Thyroid gland (tissue), 4 donors: Measurements from ENCODE around the gene IMPA2. TPM values are rescaled to one million over a fixed set of nuclear protein-coding genes. Genes with fewer than 3 reads are reported as not detected.

ENCODE experiments used
- DNase-seq, 2 donors: peaks; one replicate each; pipeline ENCODE4 v3.0.0-alpha.2; 2019
- H3K27ac ChIP-seq, 3 donors: fragments of 200-600 bp; sonication (generic); 1 replicate in 2 of 3; 2 replicates in 1 of 3; pipeline ENCODE4 v1.5.1; 2016 to 2019; ENCODE audit warnings: mild to moderate bottlenecking in 1 of 3, moderate library complexity in 1 of 3
- H3K27me3 ChIP-seq: fragments of 200-600 bp; sonication (generic); one replicate; pipeline ENCODE4 v1.5.1; 2019
- H3K36me3 ChIP-seq, 2 donors: fragments of 200-600 bp; sonication (generic); one replicate each; pipeline ENCODE4 v1.5.1; 2016 to 2019
- H3K4me1 ChIP-seq, 2 donors: fragments of 200-600 bp; sonication (generic); one replicate each; pipeline ENCODE4 v1.5.1; 2017 to 2019
- H3K4me3 ChIP-seq, 3 donors: fragments of 200-600 bp; sonication (generic); replicated peaks in 1 of 3; 1 replicate in 2 of 3; 2 replicates in 1 of 3; pipeline ENCODE4 v1.5.1; 2016; ENCODE audit warnings: mild to moderate bottlenecking in 1 of 3
- H3K9me3 ChIP-seq: fragments of 200-600 bp; sonication (generic); one replicate; pipeline ENCODE4 v1.5.1; 2017
- CTCF ChIP-seq, 6 experiments: fragments of 200-600 bp in 3 of 6; fragments of 450-650 bp in 3 of 6; sonication (generic) in 3 of 6; IDR thresholded peaks; one replicate each; pipeline ENCODE4 v1.5.1; 2016 to 2019; ENCODE audit warnings: antibody characterized with exemption in 6 of 6, mild to moderate bottlenecking in 2 of 6, inconsistent platforms in 1 of 6, moderate library complexity in 1 of 6
- POLR2A ChIP-seq, 2 donors: fragments of 450-650 bp; IDR thresholded peaks; one replicate each; pipeline ENCODE4 v1.6.1; 2017; ENCODE audit warnings: antibody characterized with exemption in 2 of 2, mild to moderate bottlenecking in 2 of 2, moderate library complexity in 1 of 2
- WGBS, 2 donors: methylation state at CpG; one replicate each; pipeline ENCODE4 v1.1.5; 2017; 5-methylcytosine and 5-hydroxymethylcytosine counted together
- intact Hi-C: fragments of 100-400 bp; cut with DNase I; formaldehyde crosslinking; loops from one replicate; pipeline ENCODE4 v1.15.1; 2023
- total RNA-seq, 4 donors: library from RNA; depleted of rRNA; stranded (reverse); fragments of >200 nt; gene quantifications; one replicate each; pipeline ENCODE4 v1.2.3, GENCODE V29; 2016

IMPA2 gene
- total RNA-seq, 4 donors from 2014 or later = 42.5 to 75.8 (median 54.3) TPM

GRCh38 chr18:12031181-12031580 is 49.9 kb downstream of the IMPA2 start:
- H3K27ac ChIP-seq = peak overlapping the region; percentile 36 to 72 (median 66)

GRCh38 chr18:12031846-12032245 is 50.5 kb downstream of the IMPA2 start:
- peaks cover 8 to 40% of the 10 kb centered on the region in 2 donors for H3K4me1 ChIP-seq
- intact Hi-C loops = no loop called here

More at GRCh38 chr18:12031181-12031580, 49.9 kb downstream of the IMPA2 start:
- TF ChIP-seq CTCF (IDR thresholded peaks at IDR 0.05) = no peak
- TF ChIP-seq POLR2A (IDR thresholded peaks at IDR 0.05) = no peak
- WGBS, 2 donors = 95 to 100% methylated on average over 1 of the region's 1 CpG
- H3K4me1 ChIP-seq = peaks cover 11 to 46% of the 10 kb centered on the region in 2 donors
- DNase-seq = no peak
- H3K9me3 ChIP-seq = no peaks in the 10 kb centered on the region
- no peak overlapping the region for H3K4me3 ChIP-seq
- H3K27me3 ChIP-seq = no peaks in the 10 kb centered on the region
- intact Hi-C loops = no loop called here
- peaks cover 0 to 4% of the 10 kb centered on the region in 2 donors for H3K36me3 ChIP-seq

GRCh38 chr18:12032786-12033642 is 51.7 kb downstream of the IMPA2 start:
- intact Hi-C loops = no loop called here
- H3K4me3 ChIP-seq = no peak overlapping the region
- no peaks in the 10 kb centered on the region for H3K9me3 ChIP-seq
- 88 to 94% methylated on average over 11 of the region's 11 CpGs for WGBS, 2 donors
- no peaks in the 10 kb centered on the region for H3K27me3 ChIP-seq
- peaks cover 0 to 4% of the 10 kb centered on the region in 2 donors for H3K36me3 ChIP-seq
- peak overlapping the region in 1 of 3 donors; percentile 72 for H3K27ac ChIP-seq
- no peak for DNase-seq
- H3K4me1 ChIP-seq = peaks cover 8 to 29% of the 10 kb centered on the region in 2 donors
- TF ChIP-seq CTCF (IDR thresholded peaks at IDR 0.05) (no peak), POLR2A (IDR thresholded peaks at IDR 0.05) (no peak)

More at GRCh38 chr18:12031846-12032245, 50.5 kb downstream of the IMPA2 start:
- Histone ChIP-seq H3K27me3 (no peaks in the 10 kb centered on the region), H3K4me3 (no peak overlapping the region), H3K9me3 (no peaks in the 10 kb centered on the region), H3K27ac (peak overlapping the region; percentile 36 to 72 (median 66)), H3K36me3 (peaks cover 0 to 4% of the 10 kb centered on the region in 2 donors)
- peak; percentile 87 to 89 for DNase-seq
- WGBS, 2 donors = 32 to 38% methylated on average over 7 of the region's 7 CpGs
- TF ChIP-seq CTCF (IDR thresholded peaks at IDR 0.05) = no peak
- no peak for TF ChIP-seq POLR2A (IDR thresholded peaks at IDR 0.05)

- Histone ChIP-seq H3K27ac (peak overlapping the region in 1 of 3 donors; percentile 2), H3K36me3 (peaks cover 0 to 2% of the 10 kb centered on the region in 2 donors), H3K4me1 (peaks cover 11 to 29% of the 10 kb centered on the region in 2 donors), H3K27me3 (no peaks in the 10 kb centered on the region), H3K4me3 (no peak overlapping the region), H3K9me3 (no peaks in the 10 kb centered on the region)
- intact Hi-C loops = no loop called here
- 79 to 89% methylated on average over 7 of the region's 7 CpGs for WGBS, 2 donors
- no peak for DNase-seq
- no peak for TF ChIP-seq POLR2A (IDR thresholded peaks at IDR 0.05)
- no peak for TF ChIP-seq CTCF (IDR thresholded peaks at IDR 0.05)
Measured at GRCh38 chr18:12033643-12034025, 52.3 kb downstream of the IMPA2 start.
